VCaP (cell line): ENCODE results near the gene EYA2.
"Not testable (repeated sequence)": the region's sequence is repeated elsewhere in the genome, so short reads cannot be mapped to it uniquely, and the experiment has no call there.

ENCODE experiments used
- H3K27ac ChIP-seq: fragments of 450-650 bp; 2 replicates; pipeline ENCODE4 v1.5.1; 2017
- CTCF ChIP-seq: fragments of 450-650 bp; conservative IDR thresholded peaks from 2 replicates; pipeline ENCODE4 v1.5.1; 2017; ENCODE audit warnings: mild to moderate bottlenecking, moderate library complexity

EYA2 gene

GRCh38 chr20:46960536-46960935 is 65.9 kb downstream of the EYA2 start:
- H3K27ac ChIP-seq = no peak overlapping the region
- no peak for TF ChIP-seq CTCF

GRCh38 chr20:46961968-46962367 is 67.3 kb downstream of the EYA2 start:
- not testable (repeated sequence) for H3K27ac ChIP-seq

GRCh38 chr20:46962452-46963195 is 68.0 kb downstream of the EYA2 start:
- no peak for TF ChIP-seq CTCF
- H3K27ac ChIP-seq = peak overlapping the region; percentile 51; the same call in 1 of the 2 replicates

GRCh38 chr20:46963196-46963529 is 68.5 kb downstream of the EYA2 start:
- peak overlapping the region; percentile 51 for H3K27ac ChIP-seq
- no peak for TF ChIP-seq CTCF

- peak overlapping the region; percentile 51 for H3K27ac ChIP-seq
- no peak for TF ChIP-seq CTCF
Observed at GRCh38 chr20:46963758-46964617, 69.3 kb downstream of the EYA2 start.

DNA sequence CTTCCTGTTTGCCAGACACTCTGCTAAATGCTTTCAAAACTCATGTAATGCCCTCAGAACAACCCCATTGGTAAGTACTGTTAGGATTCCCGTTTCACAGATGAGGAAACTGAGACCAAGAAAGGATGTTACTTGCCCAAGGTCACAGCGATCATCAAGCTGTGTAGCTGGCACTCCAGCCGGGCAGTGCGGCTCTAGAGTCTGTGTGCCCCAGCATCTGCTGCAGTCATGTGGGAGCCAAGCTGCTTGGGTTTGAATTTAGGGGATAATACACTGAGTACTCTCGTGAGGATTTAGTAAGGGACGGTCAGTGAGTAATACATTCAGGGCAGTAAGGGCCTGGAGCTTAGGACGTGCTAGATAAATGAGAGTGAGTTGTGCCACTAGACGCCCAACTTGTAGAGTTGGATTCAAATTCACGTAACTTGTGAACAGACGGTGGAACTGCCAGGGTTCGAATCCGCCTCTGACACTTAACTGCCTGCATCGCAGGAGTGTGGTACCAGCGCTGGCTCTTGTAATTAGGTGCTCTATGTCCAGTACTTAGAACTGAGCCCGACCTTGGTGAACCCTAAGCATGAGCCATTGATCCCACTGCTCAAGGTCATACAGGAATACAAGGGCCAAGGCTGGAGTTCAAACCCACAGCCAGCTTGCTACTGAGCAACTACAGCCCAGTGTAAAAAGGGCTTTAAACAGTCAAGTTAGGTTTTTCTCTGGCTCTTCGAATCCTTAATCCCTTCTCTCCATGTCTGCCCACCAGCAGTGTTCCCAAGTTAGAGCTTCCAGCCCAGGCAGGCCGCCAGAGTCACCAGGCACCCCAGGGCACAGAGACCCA is 70.2 kb downstream of the EYA2 start:
- no peak for TF ChIP-seq CTCF
- H3K27ac ChIP-seq = peak overlapping the region; percentile 51

DNA sequence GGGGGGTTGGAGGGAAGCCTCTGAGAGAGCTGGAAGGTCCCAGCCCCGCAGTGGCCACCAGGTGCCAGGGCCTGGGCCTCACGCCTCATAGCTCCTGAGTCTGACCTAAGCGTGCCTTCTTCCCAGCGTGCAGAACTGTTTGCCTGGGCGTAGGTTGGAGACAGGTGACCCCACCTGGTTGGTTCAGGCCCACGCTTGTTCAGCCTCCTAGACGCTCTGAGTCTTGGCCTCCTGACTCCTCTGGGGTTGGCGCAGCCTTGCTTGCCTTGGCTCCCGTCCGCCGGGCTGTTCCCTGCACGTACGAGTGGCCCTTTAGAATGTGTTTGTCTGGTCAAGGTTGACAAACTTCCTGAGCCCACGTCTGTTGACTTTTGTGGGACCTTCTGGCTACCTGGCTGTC is 70.8 kb downstream of the EYA2 start:
- TF ChIP-seq CTCF = peak; percentile 18; the same call in 1 of the 2 replicates
- peak overlapping the region; percentile 51 for H3K27ac ChIP-seq
